ENCODE measurements around the gene HECTD1. TPM values are rescaled to one million over a fixed set of nuclear protein-coding genes. Genes with fewer than 3 reads are reported as not detected.

Gene HECTD1
- polyA plus RNA-seq, 1 of the 3 experiments (the other 2 are of a cell fraction): 43.2 TPM

DNA sequence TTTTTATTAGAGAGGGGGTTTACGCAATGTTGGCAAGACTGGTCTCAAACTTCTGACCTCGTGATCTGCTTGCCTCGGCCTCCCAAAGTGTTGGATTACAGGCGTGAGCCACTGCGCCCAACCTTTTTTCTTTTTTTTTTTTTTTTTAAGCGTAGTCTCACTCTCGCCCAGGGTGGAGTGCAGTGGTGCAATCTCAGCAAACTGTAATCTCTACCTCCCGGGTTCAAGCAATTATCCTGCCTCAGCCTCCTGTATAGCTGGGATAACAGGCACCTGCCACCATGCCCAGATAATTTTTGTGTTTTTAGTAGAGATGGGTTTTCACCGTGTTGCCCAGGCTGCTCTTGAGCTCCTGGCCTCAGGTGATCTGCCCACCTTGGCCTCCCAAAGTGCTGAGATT, 8.8 kb upstream of the HECTD1 start:
- CTCF ChIA-PET: no interaction called here
- Histone ChIP-seq H3K9me2 (no peaks in the 10 kb centered on the region), H3K4me3 (ENCODE audit: low read depth in 2 of 2, low read length in 1 of 2) (no peak overlapping the region), H3K27me3 (ENCODE audit: insufficient read depth) (no peaks in the 10 kb centered on the region), H3K27ac (ENCODE audit: low read depth in 2 of 2, low read length in 1 of 2) (no peak overlapping the region), H3K4me1 (ENCODE audit: control insufficient read depth in 1 of 2, insufficient read depth in 2 of 2, low read depth in 1 of 2, low read length in 1 of 2) (no peaks in the 10 kb centered on the region), H3K36me3 (replicated peaks in 1 of 2; ENCODE audit: control insufficient read depth in 1 of 2, insufficient read depth in 2 of 2, low read length in 1 of 2) (no peaks in the 10 kb centered on the region), H2AFZ (ENCODE audit: low read depth) (no peak overlapping the region), H3K4me2 (no peak overlapping the region), H3K9me3 (no peaks in the 10 kb centered on the region), H4K20me1 (ENCODE audit: insufficient read depth) (no peaks in the 10 kb centered on the region), H3K79me2 (ENCODE audit: insufficient read depth) (no peaks in the 10 kb centered on the region), H3F3A (replicated peaks; ENCODE audit: insufficient read depth) (peaks cover 10% of the 10 kb centered on the region), H3K9ac (no peak overlapping the region)
- WGBS (ENCODE audit: low lambda C conversion rate): 86% methylated on average over 9 of the region's 9 CpGs
- POLR2A ChIA-PET: no interaction called here
- TF ChIP-seq TEAD4 (IDR thresholded peaks at IDR 0.05; ENCODE audit: borderline replicate concordance, insufficient read depth): no peak
- TF ChIP-seq EP300 (IDR thresholded peaks at IDR 0.05; ENCODE audit: borderline replicate concordance in 1 of 2, low read depth in 1 of 2, low read length in 1 of 2): no peak
- TF ChIP-seq POLR2AphosphoS5 (IDR thresholded peaks at IDR 0.05; ENCODE audit: low read depth, low read length): no peak
- TF ChIP-seq JUND (IDR thresholded peaks at IDR 0.05): no peak
- TF ChIP-seq, protein P1, sequence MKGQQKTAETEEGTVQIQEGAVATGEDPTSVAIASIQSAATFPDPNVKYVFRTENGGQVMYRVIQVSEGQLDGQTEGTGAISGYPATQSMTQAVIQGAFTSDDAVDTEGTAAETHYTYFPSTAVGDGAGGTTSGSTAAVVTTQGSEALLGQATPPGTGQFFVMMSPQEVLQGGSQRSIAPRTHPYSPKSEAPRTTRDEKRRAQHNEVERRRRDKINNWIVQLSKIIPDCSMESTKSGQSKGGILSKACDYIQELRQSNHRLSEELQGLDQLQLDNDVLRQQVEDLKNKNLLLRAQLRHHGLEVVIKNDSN (IDR thresholded peaks at IDR 0.05; ENCODE audit: borderline replicate concordance, low read depth): no peak
- TF ChIP-seq, protein P2, sequence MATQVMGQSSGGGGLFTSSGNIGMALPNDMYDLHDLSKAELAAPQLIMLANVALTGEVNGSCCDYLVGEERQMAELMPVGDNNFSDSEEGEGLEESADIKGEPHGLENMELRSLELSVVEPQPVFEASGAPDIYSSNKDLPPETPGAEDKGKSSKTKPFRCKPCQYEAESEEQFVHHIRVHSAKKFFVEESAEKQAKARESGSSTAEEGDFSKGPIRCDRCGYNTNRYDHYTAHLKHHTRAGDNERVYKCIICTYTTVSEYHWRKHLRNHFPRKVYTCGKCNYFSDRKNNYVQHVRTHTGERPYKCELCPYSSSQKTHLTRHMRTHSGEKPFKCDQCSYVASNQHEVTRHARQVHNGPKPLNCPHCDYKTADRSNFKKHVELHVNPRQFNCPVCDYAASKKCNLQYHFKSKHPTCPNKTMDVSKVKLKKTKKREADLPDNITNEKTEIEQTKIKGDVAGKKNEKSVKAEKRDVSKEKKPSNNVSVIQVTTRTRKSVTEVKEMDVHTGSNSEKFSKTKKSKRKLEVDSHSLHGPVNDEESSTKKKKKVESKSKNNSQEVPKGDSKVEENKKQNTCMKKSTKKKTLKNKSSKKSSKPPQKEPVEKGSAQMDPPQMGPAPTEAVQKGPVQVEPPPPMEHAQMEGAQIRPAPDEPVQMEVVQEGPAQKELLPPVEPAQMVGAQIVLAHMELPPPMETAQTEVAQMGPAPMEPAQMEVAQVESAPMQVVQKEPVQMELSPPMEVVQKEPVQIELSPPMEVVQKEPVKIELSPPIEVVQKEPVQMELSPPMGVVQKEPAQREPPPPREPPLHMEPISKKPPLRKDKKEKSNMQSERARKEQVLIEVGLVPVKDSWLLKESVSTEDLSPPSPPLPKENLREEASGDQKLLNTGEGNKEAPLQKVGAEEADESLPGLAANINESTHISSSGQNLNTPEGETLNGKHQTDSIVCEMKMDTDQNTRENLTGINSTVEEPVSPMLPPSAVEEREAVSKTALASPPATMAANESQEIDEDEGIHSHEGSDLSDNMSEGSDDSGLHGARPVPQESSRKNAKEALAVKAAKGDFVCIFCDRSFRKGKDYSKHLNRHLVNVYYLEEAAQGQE (IDR thresholded peaks at IDR 0.05; ENCODE audit: low read depth, low read length): no peak
- no peak for TF ChIP-seq TCF12 (IDR thresholded peaks at IDR 0.05)
- TF ChIP-seq, protein P3, sequence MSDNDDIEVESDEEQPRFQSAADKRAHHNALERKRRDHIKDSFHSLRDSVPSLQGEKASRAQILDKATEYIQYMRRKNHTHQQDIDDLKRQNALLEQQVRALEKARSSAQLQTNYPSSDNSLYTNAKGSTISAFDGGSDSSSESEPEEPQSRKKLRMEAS (IDR thresholded peaks at IDR 0.05; ENCODE audit: low read depth): no peak
- TF ChIP-seq GATA2 (CRISPR knock-in tag; IDR thresholded peaks at IDR 0.05): no peak
- TF ChIP-seq, protein P4, sequence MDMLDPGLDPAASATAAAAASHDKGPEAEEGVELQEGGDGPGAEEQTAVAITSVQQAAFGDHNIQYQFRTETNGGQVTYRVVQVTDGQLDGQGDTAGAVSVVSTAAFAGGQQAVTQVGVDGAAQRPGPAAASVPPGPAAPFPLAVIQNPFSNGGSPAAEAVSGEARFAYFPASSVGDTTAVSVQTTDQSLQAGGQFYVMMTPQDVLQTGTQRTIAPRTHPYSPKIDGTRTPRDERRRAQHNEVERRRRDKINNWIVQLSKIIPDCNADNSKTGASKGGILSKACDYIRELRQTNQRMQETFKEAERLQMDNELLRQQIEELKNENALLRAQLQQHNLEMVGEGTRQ (IDR thresholded peaks at IDR 0.05; ENCODE audit: borderline replicate concordance, low read depth, low read length): no peak
- TF ChIP-seq MEF2A (IDR thresholded peaks at IDR 0.05; ENCODE audit: borderline replicate concordance, low read depth): no peak
- no peak for TF ChIP-seq ELF1 (IDR thresholded peaks at IDR 0.05)
- TF ChIP-seq, protein P5, sequence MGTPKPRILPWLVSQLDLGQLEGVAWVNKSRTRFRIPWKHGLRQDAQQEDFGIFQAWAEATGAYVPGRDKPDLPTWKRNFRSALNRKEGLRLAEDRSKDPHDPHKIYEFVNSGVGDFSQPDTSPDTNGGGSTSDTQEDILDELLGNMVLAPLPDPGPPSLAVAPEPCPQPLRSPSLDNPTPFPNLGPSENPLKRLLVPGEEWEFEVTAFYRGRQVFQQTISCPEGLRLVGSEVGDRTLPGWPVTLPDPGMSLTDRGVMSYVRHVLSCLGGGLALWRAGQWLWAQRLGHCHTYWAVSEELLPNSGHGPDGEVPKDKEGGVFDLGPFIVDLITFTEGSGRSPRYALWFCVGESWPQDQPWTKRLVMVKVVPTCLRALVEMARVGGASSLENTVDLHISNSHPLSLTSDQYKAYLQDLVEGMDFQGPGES (IDR thresholded peaks at IDR 0.05; ENCODE audit: low read depth, low read length): no peak
- no peak for TF ChIP-seq FOSL2 (IDR thresholded peaks at IDR 0.05; ENCODE audit: borderline replicate concordance, low read depth)
- TF ChIP-seq GABPA (IDR thresholded peaks at IDR 0.05; ENCODE audit: low read depth): no peak
- no peak for TF ChIP-seq RXRA (IDR thresholded peaks at IDR 0.05; ENCODE audit: borderline replicate concordance, low read depth)
- TF ChIP-seq FOXJ3 (CRISPR knock-in tag; IDR thresholded peaks at IDR 0.05): no peak
- TF ChIP-seq SIN3A (IDR thresholded peaks at IDR 0.05; ENCODE audit: borderline replicate concordance, low read depth, low read length): no peak
- no peak for TF ChIP-seq RAD21 (IDR thresholded peaks at IDR 0.05; ENCODE audit: low read length)
- DNase-seq: no peak
